ENCODE data around the gene IFRD2. TPM values are rescaled to one million over a fixed set of nuclear protein-coding genes. Genes with fewer than 3 reads are reported as not detected.

The IFRD2 gene
- total and polyA plus RNA-seq, 2 of the 8 experiments (the other 6 are each of a cell fraction or from before 2014, with no cell fraction given) = 76.7 to 88.8 TPM

DNA sequence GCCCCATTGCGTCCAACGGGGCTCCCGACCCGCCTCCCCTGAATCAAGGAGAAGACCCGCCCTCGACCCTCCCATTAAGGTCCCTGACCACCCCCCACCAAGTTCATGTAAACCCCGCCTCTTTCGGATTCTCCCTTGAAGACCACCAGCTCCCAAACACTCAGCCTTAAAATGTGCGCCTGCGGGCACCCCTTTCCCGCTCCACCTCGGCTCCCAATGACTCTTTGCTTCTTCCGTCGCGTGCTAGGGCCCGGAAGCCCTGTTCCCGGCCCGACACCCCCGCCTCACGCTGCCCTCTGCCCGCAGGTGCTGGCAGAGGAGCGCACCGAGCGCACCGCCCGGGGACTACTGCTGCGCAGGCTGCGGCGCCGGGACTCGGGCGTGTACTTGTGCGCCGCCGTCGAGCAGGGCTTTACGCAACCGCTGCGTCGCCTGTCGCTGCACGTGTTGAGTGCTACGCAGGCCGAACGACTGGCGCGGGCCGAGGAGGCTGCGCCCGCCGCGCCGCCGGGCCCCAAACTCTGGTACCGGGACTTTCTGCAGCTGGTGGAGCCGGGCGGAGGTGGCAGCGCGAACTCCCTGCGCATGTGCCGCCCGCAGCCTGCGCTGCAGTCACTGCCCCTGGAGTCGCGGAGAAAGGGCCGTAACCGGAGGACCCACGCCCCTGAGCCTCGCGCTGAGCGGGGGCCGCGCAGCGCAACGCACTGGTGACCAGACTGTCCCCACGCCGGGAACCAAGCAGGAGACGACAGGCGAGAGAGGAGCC lies 16.1 kb downstream of the IFRD2 start (continued):
- no peak for TF ChIP-seq YY1 (IDR thresholded peaks at IDR 0.05; ENCODE audit: low read depth, low read length)
- TF ChIP-seq CHD2 (IDR thresholded peaks at IDR 0.05; ENCODE audit: low read length) = no peak
- TF ChIP-seq PHF8 (conservative IDR thresholded peaks at IDR 0.05; ENCODE audit: low read depth, low read length) = no peak; the same call in 1 of the 2 replicates
- peak; percentile 97 for TF ChIP-seq CREB1 (IDR thresholded peaks at IDR 0.05)
- peak in 1 of 2 experiments; percentile 47; a peak in 1 of 4 replicates for TF ChIP-seq SIN3A (conservative IDR thresholded peaks at IDR 0.05 in 1 of 2, IDR thresholded peaks at IDR 0.05 in 1 of 2; ENCODE audit: low read depth in 1 of 2, low read length in 2 of 2)
- no peak for TF ChIP-seq POU5F1 (IDR thresholded peaks at IDR 0.05; ENCODE audit: low read depth, low read length)

All from H1 (cell line).